GM11168 (cell line): ENCODE measurements around the gene CLSTN2.

Experiments
- in situ Hi-C: fragments of 300-500 bp; cut with MboI; formaldehyde crosslinking; loops from one replicate; pipeline ENCODE4 v1.12.0; 2022; ENCODE audit warnings: low sequenced_read_pairs; ENCODE audit not compliant: unreplicated experiment

The CLSTN2 gene

GRCh38 chr3:140298569-140299070, 363.6 kb downstream of the CLSTN2 start:
- in situ Hi-C loops = no loop called here

- in situ Hi-C loops = no loop called here
Measured at GRCh38 chr3:140303875-140304274, 368.9 kb downstream of the CLSTN2 start.

GRCh38 chr3:140308535-140308934, 373.6 kb downstream of the CLSTN2 start:
- in situ Hi-C loops = no loop called here

- in situ Hi-C loops = no loop called here
Measured at GRCh38 chr3:140311428-140311827, 376.4 kb downstream of the CLSTN2 start.

DNA sequence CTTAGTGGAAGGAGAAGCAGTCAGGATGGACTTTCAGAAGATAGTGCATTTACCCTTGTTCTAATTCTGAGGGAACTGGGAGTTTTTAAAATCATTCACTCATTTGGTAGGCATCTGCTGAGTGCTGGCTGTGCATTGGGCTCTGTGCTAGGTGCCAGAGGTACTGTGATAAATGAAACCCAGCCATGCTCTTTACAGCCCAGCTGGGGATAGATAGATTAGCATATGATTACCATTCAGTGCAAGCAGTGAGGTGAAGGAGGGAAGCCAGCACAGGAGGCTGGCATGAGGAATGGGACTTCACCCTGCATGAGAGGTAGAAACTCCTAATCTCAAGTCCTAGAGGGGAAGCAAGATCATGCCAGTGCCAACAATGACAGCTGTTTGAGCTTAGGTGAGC, 381.0 kb downstream of the CLSTN2 start:
- in situ Hi-C loops = no loop called here

DNA sequence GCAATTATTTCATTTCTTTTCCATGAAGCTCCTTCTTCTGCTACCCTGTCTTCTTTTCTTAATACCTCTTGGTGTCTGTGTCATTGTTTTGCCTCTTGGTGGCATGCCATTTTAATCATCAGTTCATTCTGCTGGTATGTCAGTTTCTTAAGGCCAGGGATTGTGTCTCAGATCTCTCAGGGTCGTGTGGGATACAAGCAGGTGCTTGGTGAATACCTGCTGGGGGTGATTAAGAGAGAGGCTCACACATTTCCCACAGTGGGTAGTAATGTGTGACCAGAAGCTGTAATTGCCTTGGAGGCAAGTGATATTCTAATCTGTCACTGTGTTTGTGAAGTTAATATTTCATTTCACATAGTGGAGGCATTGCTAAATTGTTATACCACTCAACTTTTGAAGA, 381.5 kb downstream of the CLSTN2 start:
- in situ Hi-C loops = no loop called here

- in situ Hi-C loops = no loop called here
Measured at GRCh38 chr3:140316868-140317400, 381.9 kb downstream of the CLSTN2 start.

DNA sequence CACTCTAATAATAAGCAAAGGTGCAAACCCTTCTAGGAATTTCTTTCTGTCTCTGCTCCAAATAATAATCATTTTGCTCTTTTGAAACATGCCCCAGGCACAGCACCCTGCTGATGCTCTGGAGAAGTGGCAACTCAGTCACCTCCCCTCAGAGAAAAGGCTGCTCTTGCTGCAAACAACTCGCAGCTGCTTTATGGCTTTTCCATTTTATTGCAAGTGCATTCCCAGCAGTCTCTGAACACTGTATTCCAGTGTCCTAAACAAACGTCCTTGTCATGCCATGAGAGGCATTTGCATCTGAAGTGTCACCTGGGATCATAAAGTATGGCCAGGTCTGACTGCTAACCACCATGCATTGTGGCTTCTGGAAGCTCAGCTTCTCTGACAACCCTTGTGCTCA, 384.8 kb downstream of the CLSTN2 start:
- in situ Hi-C loops = no loop called here

DNA sequence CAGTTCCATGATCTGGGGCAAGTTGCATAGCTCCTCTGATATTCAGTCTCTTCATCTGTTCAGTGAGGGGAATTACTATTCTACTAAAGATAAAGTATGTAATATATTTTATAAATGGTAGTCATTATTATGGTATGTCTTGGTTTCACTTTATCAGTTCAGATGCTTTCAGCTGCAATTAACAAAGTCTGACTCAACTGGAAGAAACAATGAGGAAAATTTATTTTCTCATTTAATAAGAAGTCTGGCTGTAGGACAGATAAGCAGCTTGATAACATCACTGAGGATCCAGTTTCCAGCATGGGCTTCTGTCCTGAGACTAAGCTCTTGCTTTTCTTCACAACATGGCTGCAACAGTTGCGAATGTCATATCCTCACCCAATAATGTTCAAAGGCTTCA, 388.6 kb downstream of the CLSTN2 start:
- in situ Hi-C loops = no loop called here

DNA sequence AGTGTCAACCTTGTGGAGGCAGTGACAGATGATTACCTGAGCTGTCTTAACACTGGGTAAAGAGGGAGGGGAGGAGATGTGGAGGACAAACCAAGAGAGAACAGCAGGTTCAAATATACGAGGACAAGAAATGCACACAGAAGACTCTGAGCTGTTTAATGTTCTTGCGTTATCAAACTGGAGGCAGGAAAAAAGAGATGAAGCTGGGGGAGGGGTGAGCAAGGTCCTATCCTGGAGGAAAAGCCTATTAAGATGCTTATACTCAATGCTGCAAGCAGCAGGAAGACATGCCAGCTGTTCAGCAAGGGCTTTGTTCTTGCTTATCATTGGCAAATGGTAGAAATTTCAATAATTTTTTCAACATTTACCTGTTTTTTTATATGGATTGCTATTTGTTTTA, 397.1 kb downstream of the CLSTN2 start:
- in situ Hi-C loops = no loop called here

DNA sequence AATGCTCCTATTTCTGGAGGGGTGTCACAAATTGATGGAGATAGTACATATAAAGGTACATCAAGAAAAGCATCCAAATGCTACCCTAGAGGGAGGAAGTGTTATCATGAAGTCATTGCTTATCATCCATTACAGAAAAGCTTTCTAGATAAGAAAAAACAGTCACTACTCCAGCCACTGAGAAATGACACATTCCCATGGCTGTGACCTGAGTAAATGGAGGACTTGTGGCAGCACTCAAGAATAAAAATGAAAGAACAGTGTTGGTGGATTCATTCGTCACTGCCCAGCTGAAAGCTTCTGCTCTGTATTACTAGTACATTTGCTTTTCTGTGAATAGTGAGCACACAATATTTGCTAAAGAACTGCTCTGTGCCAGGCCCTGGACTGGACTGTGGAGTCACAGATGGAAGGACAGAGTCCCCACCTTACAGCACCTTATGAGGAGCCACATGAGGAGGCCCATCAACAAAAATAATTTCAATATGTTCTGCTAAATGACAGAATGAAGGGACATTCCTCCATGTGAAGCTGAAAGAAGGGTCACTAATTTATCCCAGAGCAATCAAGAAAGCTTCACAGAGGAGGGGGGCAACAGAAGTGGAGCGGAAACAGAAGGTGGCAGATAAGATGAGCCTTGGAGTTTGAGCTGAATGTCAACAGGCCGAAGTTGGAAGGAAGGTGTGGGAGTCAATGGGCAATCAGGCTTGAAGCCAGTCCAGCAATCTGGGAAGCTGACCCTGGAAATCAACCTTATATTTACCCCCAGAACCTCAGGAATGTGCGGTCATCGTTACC, 399.3 kb downstream of the CLSTN2 start:
- in situ Hi-C loops = no loop called here

DNA sequence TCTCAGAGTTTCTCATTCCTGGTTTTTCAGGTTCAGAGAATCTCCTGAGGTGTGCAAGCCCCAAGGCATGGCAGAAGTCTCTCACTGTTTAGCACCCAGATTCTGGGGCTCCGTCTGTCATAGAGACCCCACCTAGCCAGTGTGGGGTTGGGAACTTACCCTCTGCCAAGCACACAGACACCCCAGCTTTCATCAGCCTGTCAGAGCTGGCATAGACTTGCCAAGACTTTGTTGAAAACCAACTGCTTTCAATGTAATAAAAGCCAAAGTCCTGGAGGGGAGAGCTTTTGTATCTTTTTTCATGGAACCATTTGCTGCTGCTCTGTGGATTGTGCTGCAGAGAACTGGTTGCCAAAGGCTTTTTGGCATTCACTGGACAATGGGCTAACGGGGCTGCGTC, 401.5 kb downstream of the CLSTN2 start:
- in situ Hi-C loops = no loop called here

DNA sequence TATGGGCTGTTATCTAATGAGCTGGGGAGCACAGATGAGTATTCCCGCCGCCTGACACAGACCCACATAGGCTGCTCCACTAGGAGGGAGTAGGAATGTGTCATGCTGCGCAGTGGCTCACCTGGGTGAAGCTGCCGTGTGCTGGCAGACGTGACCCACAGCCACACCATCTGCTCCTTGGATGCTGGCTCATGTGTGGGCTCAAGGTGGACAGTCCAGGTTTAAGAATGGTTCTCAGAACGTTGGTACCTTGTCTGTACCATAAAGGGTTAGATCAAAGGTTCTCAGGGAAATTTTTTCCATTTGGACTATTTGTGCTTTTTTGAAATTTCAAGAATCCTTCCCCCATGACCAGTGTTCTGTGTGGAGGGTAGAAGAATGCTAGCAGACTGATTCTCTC, 403.9 kb downstream of the CLSTN2 start:
- in situ Hi-C loops = no loop called here

DNA sequence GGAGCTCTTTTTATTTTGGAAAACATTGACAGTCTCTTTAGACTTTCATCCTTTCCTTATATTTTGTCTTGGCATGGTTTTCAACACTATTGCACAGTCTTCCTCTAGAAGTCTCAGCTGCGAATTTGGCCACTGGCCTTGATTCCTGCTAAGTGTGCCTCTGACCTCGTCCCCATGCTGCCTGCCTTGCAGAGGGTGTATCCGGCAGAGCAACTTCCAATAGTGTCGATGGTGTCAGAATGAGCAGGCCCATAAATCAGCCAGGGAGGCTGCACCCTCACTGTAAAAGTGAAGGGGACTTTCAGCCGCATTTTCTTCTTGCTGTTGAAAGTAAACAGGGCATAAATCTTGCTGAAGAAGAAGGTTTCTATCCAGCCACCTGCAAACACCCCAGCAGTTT, 406.2 kb downstream of the CLSTN2 start:
- in situ Hi-C loops = no loop called here

DNA sequence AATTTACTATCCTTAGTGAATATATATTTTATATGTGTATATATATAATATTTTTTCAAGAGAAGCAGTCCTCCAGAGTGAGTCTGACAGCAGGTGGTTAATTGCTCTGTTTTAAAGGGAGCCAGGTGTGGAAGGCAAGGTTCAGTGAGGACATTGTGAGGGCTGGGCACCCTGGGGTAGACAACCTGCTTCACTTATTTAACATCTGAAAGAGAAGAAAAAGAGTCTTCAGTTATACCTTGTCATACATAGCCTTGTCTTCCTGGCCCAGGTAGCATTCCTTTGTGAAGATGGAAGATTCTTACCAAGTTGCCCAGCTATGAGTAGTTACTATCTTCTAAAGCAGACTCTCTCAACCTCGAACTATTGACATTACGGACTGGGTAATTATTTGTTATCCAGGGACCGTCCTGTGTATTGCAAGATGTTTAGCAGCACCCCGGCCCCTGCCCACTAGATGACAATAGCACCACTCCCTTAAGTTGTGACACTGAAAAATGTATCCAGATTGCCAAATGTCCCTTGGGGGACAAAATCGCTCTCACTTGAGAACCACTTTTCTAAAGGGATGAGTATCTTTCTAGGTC, 406.9 kb downstream of the CLSTN2 start:
- in situ Hi-C loops = no loop called here

DNA sequence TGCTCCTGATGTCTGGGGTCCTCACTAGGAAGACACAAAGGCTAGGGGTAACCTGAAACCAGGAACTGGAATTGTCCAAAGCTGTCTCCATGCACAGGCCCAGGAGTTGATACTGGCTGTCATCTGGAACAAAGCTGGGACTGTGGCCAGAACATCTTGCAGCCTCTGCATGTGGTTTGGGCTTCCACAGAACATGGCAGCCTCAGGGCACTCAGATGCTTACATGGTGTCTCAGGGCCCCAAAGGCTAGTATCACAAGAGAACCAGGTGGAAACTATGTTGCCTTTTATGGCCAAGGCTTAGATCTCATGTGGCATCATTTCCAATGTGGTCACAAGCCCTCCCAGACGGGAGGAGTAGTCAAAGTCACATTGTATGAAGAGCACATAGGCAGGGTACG, 407.7 kb downstream of the CLSTN2 start:
- in situ Hi-C loops = no loop called here

DNA sequence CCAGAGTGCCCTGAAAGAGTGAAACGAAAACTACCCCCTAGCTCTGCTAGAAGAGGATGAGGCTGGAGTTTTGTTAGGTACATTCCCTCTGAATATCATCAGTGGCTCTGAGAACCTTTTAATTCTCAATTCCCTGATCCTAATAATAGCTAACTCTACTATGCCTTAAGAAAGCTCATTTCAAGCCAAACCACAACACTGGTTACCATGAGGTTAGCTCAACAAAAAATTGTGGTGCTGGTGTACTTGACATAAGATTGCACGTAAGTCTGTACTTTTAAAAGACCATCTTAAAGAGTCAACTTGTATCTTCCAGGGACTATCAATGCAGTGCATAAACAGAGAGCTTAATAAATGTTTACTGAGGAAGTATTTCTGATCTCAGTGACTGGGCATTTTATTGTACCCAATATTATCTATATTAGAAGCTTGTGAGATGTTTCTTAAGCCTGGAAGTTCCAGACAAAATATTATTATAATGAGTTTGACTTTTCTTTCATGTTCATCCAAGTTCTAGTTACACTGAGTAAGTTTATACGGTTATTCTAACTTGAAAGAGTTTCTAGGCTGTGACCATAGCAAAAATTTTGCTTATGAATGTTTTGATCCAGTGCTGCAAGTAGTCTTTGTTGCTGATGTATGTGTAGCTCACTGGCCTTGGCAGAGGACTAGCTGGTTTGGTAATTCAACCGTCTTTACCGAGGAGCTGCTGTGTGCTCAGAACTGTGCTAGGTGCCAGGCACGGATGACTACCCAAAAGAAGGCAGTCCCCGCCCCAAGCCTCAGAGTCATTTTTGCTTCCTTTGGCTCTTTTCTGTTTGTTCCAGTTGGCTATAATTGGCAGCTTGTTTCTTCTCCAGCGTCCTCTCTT, 408.5 kb downstream of the CLSTN2 start:
- in situ Hi-C loops = no loop called here

GRCh38 chr3:140344082-140344454, 409.1 kb downstream of the CLSTN2 start:
- in situ Hi-C loops = no loop called here

GRCh38 chr3:140344601-140345205, 409.7 kb downstream of the CLSTN2 start:
- in situ Hi-C loops = no loop called here

GRCh38 chr3:140347151-140347550, 412.2 kb downstream of the CLSTN2 start:
- in situ Hi-C loops = no loop called here
